PC-9 (cell line): ENCODE data around the gene DENND5A. TPM values are rescaled to one million over a fixed set of nuclear protein-coding genes. Genes with fewer than 3 reads are reported as not detected.

ENCODE experiments used
- BruUV-seq: library from RNA; stranded (reverse); fragments of 400-500 nt; replicated peaks from 2 replicates; lab custom pipeline; 2021; lab: Mats Ljungman, UMichigan
- CTCF ChIA-PET: fragments of 300-600 bp; sonication (Branson Sonifier 250); formaldehyde crosslinking; loops from one replicate; lab custom pipeline; 2022; ENCODE audit warnings: antibody characterized with exemption; lab: Charles Lee
- POLR2A ChIA-PET: fragments of 300-600 bp; sonication (Branson Sonifier 250); formaldehyde crosslinking; loops from one replicate; lab custom pipeline; 2022; ENCODE audit warnings: antibody characterized with exemption; ENCODE audit not compliant: unreplicated experiment; lab: Charles Lee
- DNase-seq, 2 experiments: peaks; one replicate each; pipeline versions ENCODE4 v3.0.0 to v3.0.0-alpha.2; 2015 to 2022; ENCODE audit warnings: mixed read lengths in 1 of 2
- H2AFZ ChIP-seq: fragments of 200-600 bp; sonication (generic); 2 replicates; pipeline ENCODE4 v1.8.1; 2017; ENCODE audit warnings: antibody characterized with exemption
- H3F3A ChIP-seq: fragments of 200-600 bp; sonication (generic); 2 replicates; pipeline ENCODE4 v1.8.1; 2017; ENCODE audit warnings: antibody characterized with exemption, mild to moderate bottlenecking, low read depth; ENCODE audit not compliant: insufficient read depth
- H3K27ac ChIP-seq: fragments of 200-600 bp; sonication (generic); 2 replicates; pipeline ENCODE4 v1.6.1; 2016; ENCODE audit warnings: mixed run types
- H3K27me3 ChIP-seq: fragments of 200-600 bp; sonication (generic); 2 replicates; pipeline ENCODE4 v1.6.1; 2016; ENCODE audit warnings: low read depth, mixed run types; ENCODE audit not compliant: insufficient read depth
- H3K36me3 ChIP-seq: fragments of 200-600 bp; sonication (generic); 2 replicates; pipeline ENCODE4 v1.6.1; 2016; ENCODE audit warnings: low read depth, mixed run types
- H3K4me1 ChIP-seq: fragments of 200-600 bp; sonication (generic); replicated peaks from 2 replicates; pipeline ENCODE4 v1.6.1; 2016; ENCODE audit warnings: mixed run types; ENCODE audit not compliant: insufficient read depth
- H3K4me2 ChIP-seq: fragments of 200-600 bp; sonication (generic); 2 replicates; pipeline ENCODE4 v1.6.1; 2017; ENCODE audit warnings: mixed run types
- H3K4me3 ChIP-seq: fragments of 200-600 bp; sonication (generic); 2 replicates; pipeline ENCODE4 v1.6.1; 2016; ENCODE audit warnings: mixed run types
- H3K79me2 ChIP-seq: fragments of 200-600 bp; sonication (generic); 2 replicates; pipeline ENCODE4 v1.6.1; 2017; ENCODE audit warnings: low read depth, mixed run types
- H3K9me2 ChIP-seq: fragments of 200-600 bp; sonication (generic); 2 replicates; pipeline ENCODE4 v1.8.1; 2017; ENCODE audit warnings: mild to moderate bottlenecking; ENCODE audit not compliant: insufficient read depth
- H3K9me3 ChIP-seq: fragments of 200-600 bp; sonication (generic); 2 replicates; pipeline ENCODE4 v1.8.1; 2016; ENCODE audit warnings: low read depth; ENCODE audit not compliant: insufficient read depth
- H4K20me1 ChIP-seq: fragments of 200-600 bp; sonication (generic); 2 replicates; pipeline ENCODE4 v1.8.1; 2017; ENCODE audit not compliant: insufficient read depth
- CTCF ChIP-seq: fragments of 200-600 bp; sonication (generic); conservative IDR thresholded peaks from 2 replicates; pipeline ENCODE4 v1.6.1; 2017; ENCODE audit warnings: mixed run types, antibody characterized with exemption, mild to moderate bottlenecking, moderate library complexity
- EZH2 ChIP-seq: fragments of 200-600 bp; sonication (generic); IDR thresholded peaks from 2 replicates; pipeline ENCODE4 v1.8.0; 2017; ENCODE audit warnings: antibody characterized with exemption, low read depth
- intact Hi-C: fragments of 100-400 bp; cut with micrococcal nuclease; formaldehyde crosslinking; loops from one replicate; pipeline ENCODE4 v1.10.0; 2022; ENCODE audit not compliant: unreplicated experiment
- total RNA-seq: library from RNA; stranded (reverse); gene quantifications from 2 replicates; pipeline ENCODE4 v1.2.3, GENCODE V29; 2021

The DENND5A gene
- total RNA-seq, 1 experiment from 2014 or later: 19.8 TPM

DNA sequence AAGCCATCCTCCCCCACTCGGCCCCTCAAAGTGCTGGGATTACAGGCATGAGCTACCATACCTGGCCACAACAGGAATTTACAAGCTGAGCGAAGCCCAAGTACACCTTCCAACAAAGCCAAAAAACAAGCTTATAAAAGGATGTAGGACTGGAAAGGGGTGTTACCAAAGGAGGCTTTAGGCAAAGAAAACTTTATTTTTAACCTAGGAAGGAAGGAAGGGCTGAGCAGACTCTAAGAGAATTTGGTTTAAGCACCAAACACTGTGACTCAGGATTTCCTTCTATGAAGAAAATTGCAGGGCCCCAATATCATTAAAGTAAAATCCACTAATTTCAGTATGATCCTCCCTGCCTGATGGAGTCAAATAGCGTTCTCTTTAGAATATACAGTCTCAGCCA is 12.1 kb downstream of the DENND5A start:
- Histone ChIP-seq H4K20me1 (no peaks in the 10 kb centered on the region), H3K9me3 (no peaks in the 10 kb centered on the region), H3K79me2 (no peaks in the 10 kb centered on the region), H3K27ac (no peak overlapping the region), H3K4me3 (no peak overlapping the region), H3K36me3 (no peaks in the 10 kb centered on the region), H2AFZ (no peak overlapping the region), H3K27me3 (no peaks in the 10 kb centered on the region), H3K9me2 (no peaks in the 10 kb centered on the region), H3K4me1 (no peaks in the 10 kb centered on the region), H3F3A (no peaks in the 10 kb centered on the region), H3K4me2 (no peak overlapping the region)
- CTCF ChIA-PET: no interaction called here
- POLR2A ChIA-PET: no interaction called here
- TF ChIP-seq CTCF: no peak
- TF ChIP-seq EZH2: no peak
- intact Hi-C loops: no loop called here
- no TSS peak for BruUV-seq
- DNase-seq: no peak

- Histone ChIP-seq H3K4me1 (no peaks in the 10 kb centered on the region), H3K4me3 (no peak overlapping the region), H3K79me2 (no peaks in the 10 kb centered on the region), H4K20me1 (no peaks in the 10 kb centered on the region), H3K4me2 (no peak overlapping the region), H3K36me3 (no peaks in the 10 kb centered on the region), H3K27ac (no peak overlapping the region), H3K9me3 (no peaks in the 10 kb centered on the region), H2AFZ (no peak overlapping the region), H3F3A (no peaks in the 10 kb centered on the region), H3K9me2 (no peaks in the 10 kb centered on the region), H3K27me3 (no peaks in the 10 kb centered on the region)
- no TSS peak for BruUV-seq
- intact Hi-C loops: no loop called here
- POLR2A ChIA-PET: no interaction called here
- CTCF ChIA-PET: no interaction called here
- no peak for DNase-seq
- TF ChIP-seq CTCF: no peak
- no peak for TF ChIP-seq EZH2
These were observed 13.8 kb downstream of the DENND5A start for GRCh38 chr11:9251311-9251710.

DNA sequence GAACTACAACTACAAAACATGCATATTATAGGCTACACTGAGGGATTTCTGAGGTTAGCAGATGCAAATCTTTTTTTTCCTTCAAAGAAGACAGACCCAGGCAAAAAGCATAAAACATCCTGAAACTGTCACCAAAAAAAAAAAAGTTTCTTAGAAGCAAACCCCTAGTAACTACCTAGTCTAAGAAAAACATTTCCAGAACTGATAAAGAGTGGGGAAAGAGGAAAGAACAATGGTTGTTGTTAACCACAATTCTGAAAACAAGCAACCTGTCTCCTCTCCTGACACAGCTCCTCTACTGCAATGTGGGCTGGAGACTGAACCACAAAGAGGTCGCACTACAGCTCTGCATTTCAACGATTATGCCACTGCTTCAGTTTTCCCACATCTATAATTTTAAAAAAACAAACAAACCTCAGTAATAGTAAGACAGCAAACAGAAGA is 15.0 kb downstream of the DENND5A start:
- no peaks in the 10 kb centered on the region for H3K4me1 ChIP-seq
- ChIA-PET CTCF (no interaction called here), POLR2A (interaction anchor here (0.7 kb wide), 1 partner anchor 304 kb away, joined by 3 read pairs; no protein-coding TSS in a partner anchor)
- H2AFZ ChIP-seq: no peak overlapping the region
- H3K4me2 ChIP-seq: no peak overlapping the region
- DNase-seq: no peak
- no peaks in the 10 kb centered on the region for H3K27me3 ChIP-seq
- H3K9me2 ChIP-seq: no peaks in the 10 kb centered on the region
- H3K36me3 ChIP-seq: no peaks in the 10 kb centered on the region
- H3K9me3 ChIP-seq: no peaks in the 10 kb centered on the region
- TF ChIP-seq CTCF (no peak), EZH2 (no peak)
- intact Hi-C loops: no loop called here
- no peaks in the 10 kb centered on the region for H3F3A ChIP-seq
- no peak overlapping the region for H3K27ac ChIP-seq
- H4K20me1 ChIP-seq: no peaks in the 10 kb centered on the region
- H3K79me2 ChIP-seq: no peaks in the 10 kb centered on the region
- BruUV-seq: no TSS peak
- no peak overlapping the region for H3K4me3 ChIP-seq
